ENCODE data around the gene HIPK4.
"Not testable (repeated sequence)": the region's sequence is repeated elsewhere in the genome, so short reads cannot be mapped to it uniquely, and the experiment has no call there.

The HIPK4 gene

DNA sequence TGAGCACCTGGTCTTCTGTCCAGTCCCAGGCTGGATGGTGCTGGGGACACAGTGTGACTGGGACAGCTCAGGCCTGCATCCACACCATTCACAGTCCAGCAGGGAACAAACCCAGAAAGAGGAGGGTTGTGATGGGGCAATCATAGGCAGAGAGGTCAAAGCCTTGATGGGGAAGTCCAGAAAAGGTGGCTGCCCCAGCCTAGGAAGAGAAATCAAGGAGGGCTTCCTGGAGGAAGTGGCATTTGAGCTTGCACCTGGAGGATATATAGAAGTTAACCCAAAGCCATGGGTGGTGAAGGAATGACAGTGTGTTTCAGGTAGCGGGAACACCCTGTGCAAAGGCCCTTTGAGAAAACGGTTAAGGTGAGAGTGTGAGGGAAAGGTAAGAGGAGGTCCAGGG, 25.8 kb upstream of the HIPK4 start:
- DNase-seq, result no peak

- no peak for DNase-seq
These were observed 24.9 kb upstream of the HIPK4 start for GRCh38 chr19:40414542-40415535.

DNA sequence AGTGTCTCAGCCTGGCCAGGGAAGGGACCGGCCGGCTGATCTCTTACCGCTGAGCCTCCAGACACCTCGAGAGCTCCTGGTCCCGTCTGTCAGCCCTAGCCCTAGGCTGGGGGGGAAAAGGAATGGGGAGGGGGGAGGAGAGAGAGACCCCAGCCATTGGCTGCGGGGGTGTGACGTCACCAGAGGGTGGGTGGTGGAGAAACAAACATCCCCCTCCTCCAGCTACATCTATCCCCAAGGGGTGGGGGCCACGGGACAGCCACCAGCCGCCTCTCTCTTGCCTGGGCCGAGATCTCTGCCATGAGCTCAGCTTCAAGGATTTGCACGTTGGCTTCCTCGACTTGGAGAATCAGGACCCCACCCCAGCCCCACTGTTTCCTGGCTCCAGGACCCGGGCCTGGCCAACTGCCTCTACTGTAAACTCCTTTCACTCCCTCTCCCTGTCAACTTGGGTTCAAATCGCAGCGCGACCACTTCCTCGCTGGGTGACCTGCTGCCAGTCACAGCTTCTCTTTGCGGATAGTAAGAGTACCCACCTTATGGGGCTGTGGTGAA, 23.4 kb upstream of the HIPK4 start, which contains the start of gene PRX:
Gene PRX, minus strand, starts transcription at position 88 of the 555 bp plus-strand sequence. CDS start 5,446 bp downstream, outside the sequence.
- DNase-seq, result no peak

DNA sequence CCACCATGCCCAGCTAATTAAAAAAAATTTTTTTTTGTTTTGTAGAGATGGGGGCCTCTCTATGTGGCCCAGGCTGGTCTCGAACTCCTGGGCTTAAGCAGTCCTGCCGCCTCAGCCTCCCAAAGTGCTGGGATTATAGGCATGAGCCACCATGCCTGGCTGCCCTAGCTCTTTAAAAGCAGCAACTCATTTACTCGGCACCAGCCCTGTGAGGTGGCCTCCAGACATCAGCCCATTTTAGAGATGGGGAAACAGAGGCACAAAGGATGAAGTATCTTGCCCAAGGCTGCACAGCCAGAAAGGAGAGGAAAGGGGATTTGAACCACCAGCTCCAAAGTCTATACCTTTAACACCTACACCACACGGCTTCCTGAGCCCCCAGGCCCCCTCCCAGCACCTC, 22.9 kb upstream of the HIPK4 start:
- DNase-seq, result no peak

DNA sequence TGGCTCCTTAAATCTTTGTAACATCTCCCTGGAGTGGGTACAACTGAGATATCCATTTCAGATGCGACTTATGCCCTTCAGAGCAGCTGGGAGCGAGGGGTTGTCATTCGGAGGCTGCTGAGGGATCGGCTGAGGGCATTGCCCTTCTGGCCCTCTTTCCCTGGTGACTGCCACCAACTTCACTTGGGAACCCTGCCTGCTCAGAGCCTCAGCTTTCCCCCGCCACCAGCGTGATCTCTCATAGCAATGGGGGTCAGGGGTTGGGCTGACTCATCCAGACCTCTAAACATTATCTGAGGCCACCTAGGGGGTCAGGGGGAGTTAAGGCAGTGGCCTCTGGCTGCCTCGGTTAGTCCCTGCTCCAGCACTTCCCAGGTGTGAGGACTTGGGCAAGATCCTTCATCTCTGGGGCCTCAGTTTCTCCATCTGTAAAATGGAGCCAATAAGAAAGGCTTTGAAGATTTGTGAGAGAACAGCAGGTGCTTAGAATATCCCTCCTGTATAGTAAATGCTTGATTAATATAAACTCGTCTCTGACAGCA, 22.0 kb upstream of the HIPK4 start:
- DNase-seq, result no peak

DNA sequence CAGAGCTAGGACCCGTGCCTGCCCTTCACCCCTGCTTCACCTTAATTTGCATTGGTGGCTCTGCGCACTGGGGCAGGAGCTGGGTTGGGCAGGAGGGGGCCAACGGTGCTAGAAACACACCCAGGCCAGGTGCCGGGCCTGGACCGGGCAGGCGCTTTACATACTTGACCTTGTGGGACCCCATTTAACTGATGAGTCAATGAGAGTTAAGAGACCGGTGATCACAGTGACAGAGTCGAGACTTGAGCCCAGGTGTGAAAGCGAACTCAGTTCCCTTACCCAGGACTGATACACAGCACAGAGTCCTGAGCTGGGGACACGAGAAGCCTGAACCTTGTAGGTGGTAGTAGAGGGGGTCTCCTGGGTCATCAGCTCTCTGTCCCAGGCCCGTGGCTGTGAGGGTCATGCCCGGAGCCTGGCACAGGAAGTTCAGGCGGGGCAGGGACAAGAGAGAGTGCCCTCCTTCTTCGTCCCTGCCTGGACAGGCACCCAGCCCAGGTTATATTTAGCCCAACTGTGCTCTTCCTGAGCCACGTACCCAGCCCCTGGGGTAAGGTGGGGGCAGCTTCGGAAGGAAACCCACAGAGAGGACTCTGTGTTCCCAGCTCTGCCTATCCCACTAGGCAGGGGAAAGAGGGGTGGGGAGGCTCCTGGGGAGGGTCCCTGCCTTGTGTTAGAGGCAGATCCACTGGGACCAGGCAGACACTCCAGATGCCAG, 21.3 kb upstream of the HIPK4 start:
- DNase-seq, result no peak

DNA sequence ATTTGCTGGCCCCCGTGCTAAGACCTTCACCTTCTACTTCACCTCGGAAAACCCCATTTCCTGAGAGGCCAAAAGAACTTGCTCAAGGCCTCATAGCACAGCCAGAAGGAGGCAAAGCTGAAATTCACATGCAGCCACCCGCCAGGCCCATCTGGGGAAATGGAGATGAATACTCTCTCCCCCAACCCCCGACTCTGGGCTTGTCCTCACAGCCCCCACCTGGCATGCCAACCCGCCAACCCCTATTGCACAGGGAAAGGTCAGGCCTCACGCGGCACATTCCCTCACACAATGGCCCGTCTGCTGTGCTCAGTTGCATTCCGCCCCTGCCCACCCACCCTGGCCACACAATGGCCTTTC, 20.0 kb upstream of the HIPK4 start:
- no peak for DNase-seq

DNA sequence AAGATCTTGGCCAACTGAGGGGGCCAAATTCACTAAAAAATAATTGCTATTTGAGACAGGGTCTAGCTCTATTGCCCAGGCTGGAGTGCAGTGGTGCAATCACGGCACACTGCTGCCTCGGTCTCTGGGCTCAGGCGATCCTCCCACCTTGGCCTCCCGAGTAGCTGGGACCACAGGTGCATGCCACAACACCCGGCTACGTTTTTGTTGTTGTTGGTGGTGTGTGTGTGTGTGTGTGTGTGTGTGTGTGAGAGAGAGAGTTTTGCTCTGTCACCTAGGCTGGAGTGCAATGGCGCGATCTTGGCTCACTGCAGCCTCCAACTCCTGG, 18.6 kb upstream of the HIPK4 start:
- DNase-seq, result not testable (repeated sequence)

DNA sequence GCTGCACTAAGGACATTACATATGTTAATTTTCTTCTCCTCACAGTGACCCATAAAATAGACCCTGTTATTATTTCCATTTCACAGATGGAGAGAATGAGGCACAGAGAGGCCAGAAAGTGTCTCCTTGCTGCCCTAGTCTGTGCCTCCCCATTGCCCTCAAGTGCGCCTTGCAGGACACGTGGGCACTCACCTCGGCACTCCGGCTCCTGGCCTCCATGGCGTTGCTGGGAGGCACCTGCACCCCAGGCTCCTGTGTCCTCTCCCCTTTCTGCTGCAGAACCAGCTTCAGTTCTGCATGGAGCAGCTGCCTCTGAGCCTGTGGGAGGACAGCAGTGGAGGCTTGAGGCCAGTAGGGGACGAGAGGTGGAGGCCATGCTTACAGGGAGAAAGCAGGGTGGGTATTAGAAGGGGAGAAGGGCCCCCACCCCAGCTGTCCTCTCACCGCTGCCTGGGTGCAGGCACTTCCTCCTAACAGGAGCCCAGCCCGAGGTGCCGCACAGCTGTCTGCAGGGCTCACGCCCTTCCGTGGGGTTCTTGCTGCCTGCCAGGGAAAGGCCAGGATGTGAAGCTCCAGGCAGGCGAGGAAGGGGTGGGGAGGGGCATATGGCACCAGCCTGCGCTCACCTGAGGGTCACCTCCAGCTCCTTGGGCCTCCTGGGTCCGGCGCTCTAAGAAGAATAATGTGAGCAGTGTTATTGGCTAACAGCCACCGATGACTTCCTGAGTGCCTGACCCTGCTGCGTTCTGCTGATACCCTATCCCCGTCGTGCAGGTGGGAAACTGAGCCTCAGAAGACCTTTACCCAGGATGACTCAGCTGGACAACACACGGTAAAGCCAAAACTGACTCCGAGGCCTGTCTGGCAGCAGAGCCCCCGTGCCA, 18.0 kb upstream of the HIPK4 start:
- no peak for DNase-seq

- peak; percentile 45 for DNase-seq
These were observed 13.4 kb upstream of the HIPK4 start for GRCh38 chr19:40403262-40403984.

DNA sequence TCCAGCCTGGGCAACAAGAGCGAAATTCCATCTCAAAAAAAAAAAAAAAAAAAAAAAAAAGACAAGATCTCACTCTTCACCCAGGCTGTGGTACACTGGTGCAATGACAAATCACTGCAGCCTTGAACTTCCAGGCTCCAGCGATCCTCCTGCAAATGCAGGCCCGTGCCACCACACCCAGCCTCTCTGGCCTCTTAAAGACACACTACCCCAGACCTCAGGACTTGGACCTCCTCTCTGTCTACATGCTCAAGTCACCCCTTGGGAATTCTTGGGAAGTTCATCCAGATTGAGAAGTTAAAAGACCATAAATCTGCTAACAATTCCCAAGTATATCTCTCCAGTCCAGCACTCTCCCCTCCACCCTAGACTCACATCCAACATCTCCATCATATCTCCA, 10.6 kb upstream of the HIPK4 start:
- DNase-seq, result no peak

DNA sequence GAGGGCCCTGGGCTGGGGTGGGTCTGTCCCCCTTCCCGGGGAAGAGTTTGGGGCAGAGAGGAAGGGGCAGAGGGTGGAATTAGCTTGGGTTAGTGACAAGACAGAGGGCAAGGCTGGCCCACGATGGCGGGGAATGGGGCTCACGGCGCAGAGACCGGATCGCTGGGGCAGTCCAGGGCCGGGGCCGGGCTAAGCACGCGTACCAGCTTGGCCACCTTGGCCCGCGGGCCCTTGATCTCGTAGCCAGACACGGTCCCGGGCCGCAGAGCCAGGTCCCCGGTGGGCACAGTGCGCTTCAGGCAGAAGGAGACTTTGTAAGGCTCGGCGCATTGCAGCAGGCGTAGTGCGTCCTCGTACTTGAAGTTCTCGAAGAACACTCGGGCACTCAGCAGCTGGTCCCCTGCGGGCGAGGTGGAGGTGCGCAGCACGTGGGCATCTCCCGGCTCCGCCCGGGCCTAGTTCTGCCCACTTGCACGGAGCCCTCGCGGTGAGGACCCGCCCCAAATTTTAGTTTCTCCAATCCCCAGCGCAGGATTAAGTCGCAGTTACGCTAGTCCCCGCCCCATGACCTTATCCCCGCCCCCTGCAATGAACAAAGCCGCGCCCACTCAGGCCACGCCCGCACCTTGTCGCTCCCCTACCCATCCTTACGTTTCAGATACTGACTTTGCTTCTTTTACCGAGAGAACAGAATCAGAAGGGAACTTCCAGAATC, 8.6 kb upstream of the HIPK4 start:
- DNase-seq, result no peak

DNA sequence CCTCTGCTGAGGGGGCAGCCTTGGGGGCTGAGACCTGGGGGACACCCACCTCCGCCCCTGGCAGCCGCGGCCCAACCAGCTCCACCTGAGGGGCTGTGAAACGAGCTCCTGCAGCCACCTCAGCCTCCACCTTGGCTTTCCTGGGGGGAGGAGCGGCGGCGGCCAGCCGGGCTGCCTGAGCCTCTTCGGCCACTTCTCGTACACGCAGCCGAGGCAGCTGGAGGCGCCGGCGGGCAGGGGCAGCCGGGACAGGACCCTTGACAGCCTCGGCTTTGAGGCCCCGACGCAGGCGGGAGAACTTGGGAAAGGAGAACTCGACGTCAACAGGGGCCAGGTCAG, 7.6 kb upstream of the HIPK4 start:
- DNase-seq, result no peak

- no peak for DNase-seq
These were observed 7.0 kb upstream of the HIPK4 start for GRCh38 chr19:40396886-40397567.

- DNase-seq, result no peak
These were observed 6.0 kb upstream of the HIPK4 start for GRCh38 chr19:40395956-40396355.

GRCh38 chr19:40394816-40395210, 4.8 kb upstream of the HIPK4 start:
- DNase-seq, result no peak

GRCh38 chr19:40393894-40394815, 4.2 kb upstream of the HIPK4 start:
- DNase-seq, result no peak

GRCh38 chr19:40392894-40393517, 3.0 kb upstream of the HIPK4 start:
- no peak for DNase-seq

GRCh38 chr19:40392123-40392522, 2.1 kb upstream of the HIPK4 start:
- no peak for DNase-seq

All from NCI-H446 treated with DMSO at 0.1 percent for 48 hours (cell line).